ENCODE measurements around the gene MOGAT1. TPM values are rescaled to one million over a fixed set of nuclear protein-coding genes. Genes with fewer than 3 reads are reported as not detected.
A peak's percentile ranks its signal among the peaks of the same experiment; 100 is the strongest.

Gene MOGAT1
- total RNA-seq, 1 experiment from 2014 or later, result not detected

DNA sequence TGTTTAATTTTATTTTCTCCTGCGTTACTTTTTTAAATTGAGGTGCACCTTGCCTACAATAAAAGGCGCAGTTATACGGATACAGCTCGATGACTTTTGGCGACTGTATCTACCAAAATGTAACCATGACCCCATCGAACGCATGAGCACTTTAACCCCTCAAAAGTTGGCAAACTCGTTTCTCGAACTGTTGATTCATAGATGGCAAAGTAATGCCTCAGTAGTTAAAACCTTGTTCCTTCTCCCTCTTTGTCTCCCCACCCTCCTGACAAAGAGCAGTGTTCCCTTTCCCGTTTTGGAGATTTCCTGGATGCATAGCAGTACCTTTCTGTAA lies 577 bp downstream of the MOGAT1 start:
- Histone ChIP-seq H3F3A (ENCODE audit: low read length, unreplicated experiment) (no peaks in the 10 kb centered on the region), H3K4me3 (ENCODE audit: low read length) (peak overlapping the region; percentile 9; the same call in 1 of the 2 replicates), H3K27me3 (ENCODE audit: low read length) (0 out of 2 replicates have a peak, but pooled peaks cover 6% of the 10 kb centered on the region), H3K79me2 (ENCODE audit: low read length) (no peaks in the 10 kb centered on the region), H4K20me1 (ENCODE audit: low read length) (no peaks in the 10 kb centered on the region), H2AFZ (ENCODE audit: low read length) (0 out of 2 replicates have a peak overlapping the region, but pooled peaks have one; percentile 34), H3K36me3 (ENCODE audit: low read depth, low read length) (no peaks in the 10 kb centered on the region), H3K9me2 (replicated peaks; ENCODE audit: low read length) (no peaks in the 10 kb centered on the region), H3K4me1 (ENCODE audit: insufficient read depth, low read length) (no peaks in the 10 kb centered on the region; the same call in 1 of the 2 replicates), H3K27ac (ENCODE audit: low read length) (no peak overlapping the region), H3K9ac (ENCODE audit: low read length) (no peak overlapping the region), H3K4me2 (ENCODE audit: low read length) (peak overlapping the region; percentile 61), H3K9me3 (ENCODE audit: low read length) (no peaks in the 10 kb centered on the region)
- DNase-seq (no peak), ATAC-seq (no peak)
- BruUV-seq (replicated peaks), result no TSS peak
- intact Hi-C loops (cut with micrococcal nuclease), result no loop called here
- ChIA-PET POLR2A (ENCODE audit: unreplicated experiment) (no interaction called here), CTCF (no interaction called here)
- TF ChIP-seq EZH2phosphoT487 (IDR thresholded peaks at IDR 0.05; ENCODE audit: borderline replicate concordance, low read length), result no peak
- TF ChIP-seq, protein P1, sequence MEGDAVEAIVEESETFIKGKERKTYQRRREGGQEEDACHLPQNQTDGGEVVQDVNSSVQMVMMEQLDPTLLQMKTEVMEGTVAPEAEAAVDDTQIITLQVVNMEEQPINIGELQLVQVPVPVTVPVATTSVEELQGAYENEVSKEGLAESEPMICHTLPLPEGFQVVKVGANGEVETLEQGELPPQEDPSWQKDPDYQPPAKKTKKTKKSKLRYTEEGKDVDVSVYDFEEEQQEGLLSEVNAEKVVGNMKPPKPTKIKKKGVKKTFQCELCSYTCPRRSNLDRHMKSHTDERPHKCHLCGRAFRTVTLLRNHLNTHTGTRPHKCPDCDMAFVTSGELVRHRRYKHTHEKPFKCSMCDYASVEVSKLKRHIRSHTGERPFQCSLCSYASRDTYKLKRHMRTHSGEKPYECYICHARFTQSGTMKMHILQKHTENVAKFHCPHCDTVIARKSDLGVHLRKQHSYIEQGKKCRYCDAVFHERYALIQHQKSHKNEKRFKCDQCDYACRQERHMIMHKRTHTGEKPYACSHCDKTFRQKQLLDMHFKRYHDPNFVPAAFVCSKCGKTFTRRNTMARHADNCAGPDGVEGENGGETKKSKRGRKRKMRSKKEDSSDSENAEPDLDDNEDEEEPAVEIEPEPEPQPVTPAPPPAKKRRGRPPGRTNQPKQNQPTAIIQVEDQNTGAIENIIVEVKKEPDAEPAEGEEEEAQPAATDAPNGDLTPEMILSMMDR (conservative IDR thresholded peaks at IDR 0.05; ENCODE audit: low read depth, low read length), result no peak
- TF ChIP-seq EZH2 (IDR thresholded peaks at IDR 0.05; ENCODE audit: low read length, unreplicated experiment), result no peak

DNA sequence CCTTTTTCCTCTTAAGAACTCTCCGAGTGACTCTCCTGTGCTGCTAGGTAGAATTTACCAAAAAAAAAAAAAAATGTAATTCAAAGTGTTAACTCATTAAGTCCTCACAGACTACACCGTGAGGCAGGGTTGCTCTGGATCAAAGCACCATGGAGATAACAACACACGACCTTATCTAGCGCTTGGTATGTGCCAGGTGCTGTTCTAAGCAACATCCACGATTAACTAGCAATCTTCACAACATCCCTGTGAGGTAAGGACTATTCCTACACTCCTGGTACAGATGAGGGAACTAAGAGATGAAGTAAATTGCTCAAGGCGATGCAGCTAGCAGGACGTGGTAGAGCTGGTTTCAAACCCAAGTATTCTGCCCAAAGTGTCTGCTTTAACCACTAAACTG lies 1.8 kb downstream of the MOGAT1 start:
- ChIA-PET CTCF (no interaction called here), POLR2A (ENCODE audit: unreplicated experiment) (no interaction called here)
- no peak for ATAC-seq

DNA sequence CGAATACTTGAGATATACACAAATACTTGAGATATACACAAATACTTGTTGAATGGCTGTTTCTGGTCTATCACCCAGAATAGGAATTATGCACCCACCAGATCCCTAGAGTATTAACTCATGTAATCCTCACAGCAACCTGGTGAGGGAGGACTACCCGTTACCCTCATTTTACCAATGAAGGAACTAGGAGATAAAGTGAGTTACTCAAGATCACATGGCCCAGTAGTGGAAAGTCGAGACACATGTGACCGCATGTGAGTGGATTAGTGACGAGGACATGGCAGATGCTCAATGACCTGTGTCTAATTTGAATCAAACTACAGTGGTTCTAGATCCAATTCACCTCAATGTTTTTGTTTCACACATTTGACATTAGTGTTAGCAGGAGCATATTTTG lies 2.4 kb downstream of the MOGAT1 start:
- Histone ChIP-seq H3K4me3 (ENCODE audit: low read length) (no peak overlapping the region), H2AFZ (ENCODE audit: low read length) (no peak overlapping the region), H3F3A (ENCODE audit: low read length, unreplicated experiment) (no peaks in the 10 kb centered on the region), H3K4me2 (ENCODE audit: low read length) (no peak overlapping the region), H3K9me3 (ENCODE audit: low read length) (no peaks in the 10 kb centered on the region), H3K27ac (ENCODE audit: low read length) (no peak overlapping the region), H3K36me3 (ENCODE audit: low read depth, low read length) (no peaks in the 10 kb centered on the region), H4K20me1 (ENCODE audit: low read length) (no peaks in the 10 kb centered on the region), H3K9ac (ENCODE audit: low read length) (no peak overlapping the region), H3K9me2 (replicated peaks; ENCODE audit: low read length) (no peaks in the 10 kb centered on the region), H3K4me1 (ENCODE audit: insufficient read depth, low read length) (no peaks in the 10 kb centered on the region; the same call in 1 of the 2 replicates), H3K79me2 (ENCODE audit: low read length) (no peaks in the 10 kb centered on the region), H3K27me3 (ENCODE audit: low read length) (0 out of 2 replicates have a peak, but pooled peaks cover 18% of the 10 kb centered on the region)
- DNase-seq (no peak), ATAC-seq (no peak)
- ChIA-PET CTCF (no interaction called here), POLR2A (ENCODE audit: unreplicated experiment) (no interaction called here)
- BruUV-seq (replicated peaks), result no TSS peak
- TF ChIP-seq, protein P1 (conservative IDR thresholded peaks at IDR 0.05; ENCODE audit: low read depth, low read length), result no peak
- TF ChIP-seq EZH2phosphoT487 (IDR thresholded peaks at IDR 0.05; ENCODE audit: borderline replicate concordance, low read length) (no peak), EZH2 (IDR thresholded peaks at IDR 0.05; ENCODE audit: low read length, unreplicated experiment) (no peak)
- intact Hi-C loops (cut with micrococcal nuclease), result no loop called here

More for the DNA sequence above, 1.8 kb downstream of the MOGAT1 start:
- H4K20me1 ChIP-seq (ENCODE audit: low read length), result no peaks in the 10 kb centered on the region
- no peaks in the 10 kb centered on the region for H3K79me2 ChIP-seq (ENCODE audit: low read length)
- BruUV-seq (replicated peaks), result no TSS peak
- H3K27me3 ChIP-seq (ENCODE audit: low read length), result 0 out of 2 replicates have a peak, but pooled peaks cover 17% of the 10 kb centered on the region
- no peak overlapping the region for H3K27ac ChIP-seq (ENCODE audit: low read length)
- no peak overlapping the region for H3K4me3 ChIP-seq (ENCODE audit: low read length)
- H3K9me2 ChIP-seq (replicated peaks; ENCODE audit: low read length), result no peaks in the 10 kb centered on the region
- TF ChIP-seq EZH2 (IDR thresholded peaks at IDR 0.05; ENCODE audit: low read length, unreplicated experiment), result no peak
- TF ChIP-seq EZH2phosphoT487 (IDR thresholded peaks at IDR 0.05; ENCODE audit: borderline replicate concordance, low read length), result no peak
- TF ChIP-seq, protein P1 (conservative IDR thresholded peaks at IDR 0.05; ENCODE audit: low read depth, low read length), result no peak
- no peaks in the 10 kb centered on the region; the same call in 1 of the 2 replicates for H3K4me1 ChIP-seq (ENCODE audit: insufficient read depth, low read length)
- no peaks in the 10 kb centered on the region for H3K9me3 ChIP-seq (ENCODE audit: low read length)
- no peak overlapping the region for H3K9ac ChIP-seq (ENCODE audit: low read length)
- no peaks in the 10 kb centered on the region for H3F3A ChIP-seq (ENCODE audit: low read length, unreplicated experiment)
- H3K4me2 ChIP-seq (ENCODE audit: low read length), result no peak overlapping the region
- DNase-seq, result no peak
- intact Hi-C loops (cut with micrococcal nuclease), result no loop called here
- no peak overlapping the region for H2AFZ ChIP-seq (ENCODE audit: low read length)
- H3K36me3 ChIP-seq (ENCODE audit: low read depth, low read length), result no peaks in the 10 kb centered on the region
